HG03025 (cell line): Measurements from ENCODE around the gene EIF4EBP3.

ENCODE experiments used
- ATAC-seq: cut with Tn5 transposase; IDR thresholded peaks from one replicate; pipeline ENCODE4 v1.9.1; 2021; ENCODE audit warnings: mild to moderate bottlenecking, moderate library complexity; ENCODE audit not compliant: unreplicated experiment, low FRiP score

EIF4EBP3 gene

DNA sequence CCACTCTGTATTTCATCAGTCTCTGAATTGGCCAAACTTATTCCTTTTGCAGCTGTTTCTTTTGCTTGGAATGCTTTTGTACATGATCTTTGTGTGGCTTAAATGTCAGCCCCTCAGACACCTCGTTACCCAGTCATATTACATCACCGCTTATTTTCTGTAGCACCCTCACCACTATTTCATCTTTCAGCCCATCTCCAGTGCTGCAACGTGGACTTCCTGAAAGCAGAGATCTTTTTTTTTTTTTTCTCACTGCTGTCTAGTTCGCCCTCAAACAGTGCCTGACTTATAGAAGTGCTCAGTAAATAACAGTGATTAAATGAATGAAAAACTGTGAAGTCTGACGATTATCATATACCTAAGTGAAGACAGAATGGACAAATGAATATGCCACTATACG, 9.0 kb downstream of the EIF4EBP3 start:
- no peak for ATAC-seq

DNA sequence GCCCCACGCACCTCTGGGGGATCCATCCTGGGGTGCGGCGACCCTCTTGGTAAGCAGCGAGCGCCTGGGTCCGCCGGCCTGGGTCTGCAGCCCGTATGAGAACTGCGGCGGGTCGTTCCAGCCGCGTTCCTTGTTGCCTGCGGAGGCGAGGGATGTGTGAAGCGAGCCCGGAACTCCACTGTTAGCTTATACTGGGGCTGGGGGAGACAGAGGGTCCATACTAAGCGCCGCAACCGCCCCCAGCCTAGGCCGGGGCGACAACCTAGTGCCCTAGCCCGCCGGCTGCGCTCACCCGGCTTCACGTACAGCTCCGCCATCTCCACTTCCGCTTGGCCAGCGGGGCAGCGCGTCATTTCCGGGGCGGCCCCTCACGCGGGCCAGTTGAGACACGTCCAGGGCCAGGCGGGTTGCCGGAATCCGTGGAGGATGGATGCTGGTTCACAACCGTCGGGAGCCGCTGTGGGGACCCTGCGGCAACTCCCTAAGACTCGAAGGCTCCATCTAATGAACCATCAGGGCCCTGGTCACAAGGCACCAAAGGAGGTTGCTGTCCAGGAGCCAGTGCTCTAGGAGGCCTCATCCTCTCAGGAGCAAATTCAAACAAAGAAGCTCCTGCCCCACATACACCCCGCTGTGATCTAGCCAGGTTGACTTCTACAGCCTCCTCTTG, 9.8 kb downstream of the EIF4EBP3 start, which contains the start of gene SRA1:
SRA1 (minus strand) TSS at position 338 of the 670 bp plus-strand sequence; CDS start at position 317, 21 bp downstream.
- peak; percentile 94 for ATAC-seq

DNA sequence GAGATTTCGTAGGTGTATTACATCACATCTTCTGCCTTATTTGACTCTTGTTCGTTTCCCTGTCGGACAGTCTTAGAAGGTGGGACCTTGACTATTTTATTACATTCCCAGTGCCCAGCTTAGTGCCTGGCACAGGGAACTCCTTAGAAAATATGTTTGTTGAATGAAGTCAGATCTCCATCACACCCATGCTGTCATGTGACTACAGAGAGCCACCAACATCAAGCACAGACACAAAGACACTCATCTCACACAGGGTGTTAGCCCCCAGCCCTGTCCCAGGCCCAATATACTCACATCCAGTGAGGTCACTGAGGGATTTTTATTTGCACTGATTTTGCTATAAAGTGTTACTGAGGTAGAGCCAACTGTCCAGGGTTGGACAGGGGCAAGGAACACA, 10.5 kb downstream of the EIF4EBP3 start:
- no peak for ATAC-seq

DNA sequence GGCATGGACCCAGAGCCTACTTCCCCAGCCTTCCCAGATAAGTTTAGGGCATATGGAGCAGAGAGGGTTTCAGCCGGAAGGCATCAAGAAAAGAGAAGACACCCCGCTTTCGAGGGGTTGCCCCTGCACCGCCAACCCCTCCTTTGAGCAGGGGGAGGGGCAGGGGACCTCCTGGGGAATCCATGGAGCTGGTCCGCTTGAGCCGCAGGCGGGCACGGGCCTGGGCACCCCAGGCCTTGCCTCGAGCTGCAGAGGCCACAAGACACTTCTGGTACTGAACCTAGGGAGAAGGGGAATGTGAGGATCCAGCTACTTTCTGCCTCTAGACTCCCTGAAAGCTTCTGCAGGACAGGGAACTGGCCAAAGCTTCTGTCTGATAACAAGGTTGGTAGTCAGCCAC, 11.1 kb downstream of the EIF4EBP3 start:
- no peak for ATAC-seq

DNA sequence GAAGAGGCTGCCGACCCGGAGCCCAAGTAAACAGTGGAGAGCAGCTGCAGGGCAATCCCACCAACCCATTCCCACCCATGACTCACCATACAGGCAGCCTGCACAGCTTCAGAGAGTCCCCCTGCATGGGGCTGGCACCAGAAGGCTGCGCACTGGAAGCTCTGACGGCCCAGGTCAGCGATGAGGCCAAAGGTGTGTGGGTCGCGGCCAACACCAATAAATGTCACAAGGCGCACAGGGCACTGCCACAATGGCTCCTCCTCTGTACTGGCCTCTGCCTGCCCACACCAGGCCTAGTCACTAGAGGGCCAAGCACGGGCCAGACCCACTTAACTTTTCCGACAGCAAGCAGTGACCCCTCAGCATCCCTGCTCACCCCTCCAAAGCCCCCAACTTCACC, 12.8 kb downstream of the EIF4EBP3 start:
- ATAC-seq, result no peak

DNA sequence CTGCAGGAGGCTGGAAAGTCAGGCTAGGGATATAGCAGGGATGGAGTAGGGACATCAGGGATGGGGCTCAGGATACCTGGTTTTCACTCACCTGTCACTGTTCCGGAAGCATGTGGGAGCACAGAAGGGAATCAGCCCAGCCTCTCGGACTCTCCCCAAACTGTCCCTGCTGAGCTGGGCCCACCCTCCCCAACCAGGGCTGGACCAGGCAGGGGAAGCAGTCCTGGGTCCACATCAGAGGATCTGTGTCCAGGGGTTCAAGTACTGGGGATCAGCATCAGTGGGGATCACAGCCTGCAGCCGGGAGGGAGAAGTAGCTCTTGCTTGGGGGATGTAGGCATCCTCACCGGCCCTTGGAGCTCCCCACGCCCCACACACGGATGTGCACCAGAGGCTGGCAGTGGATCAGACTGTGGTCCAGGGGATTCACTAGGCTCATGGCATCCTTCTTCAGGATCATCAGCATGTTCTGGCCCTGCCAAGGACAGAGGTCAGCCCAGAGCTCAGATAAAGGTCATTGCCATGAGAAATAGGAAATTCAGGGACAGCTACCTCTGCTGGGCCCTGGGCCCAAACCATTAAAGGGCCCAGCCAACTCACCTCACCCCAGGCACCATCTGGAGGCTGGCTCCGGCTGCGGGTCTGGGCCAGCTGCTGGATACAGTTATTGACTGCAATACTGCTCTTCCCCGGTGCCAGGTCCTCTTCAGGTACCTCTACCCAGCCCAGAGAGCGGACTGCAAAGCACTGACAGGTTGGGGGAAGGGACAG, 14.5 kb downstream of the EIF4EBP3 start:
- no peak for ATAC-seq

DNA sequence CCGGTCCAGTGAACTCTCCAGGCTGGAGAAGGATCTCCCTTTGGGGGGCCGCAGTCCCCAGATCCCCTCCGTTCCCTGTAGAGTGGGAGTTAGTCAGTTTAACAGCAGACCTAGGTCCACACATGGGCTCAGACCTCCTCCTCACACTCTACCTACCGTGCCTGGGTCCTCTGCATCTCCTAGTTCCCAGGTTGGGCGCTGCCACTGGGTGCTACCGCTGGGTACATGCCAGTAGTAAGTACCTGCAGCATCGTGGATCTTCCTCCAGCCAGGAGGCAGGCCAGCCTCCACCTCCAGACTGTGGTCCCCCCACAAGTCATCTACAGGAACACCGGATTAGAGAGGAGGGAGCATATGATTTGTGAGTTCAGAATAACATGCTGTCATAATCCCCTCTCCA, 16.1 kb downstream of the EIF4EBP3 start:
- ATAC-seq, result no peak

DNA sequence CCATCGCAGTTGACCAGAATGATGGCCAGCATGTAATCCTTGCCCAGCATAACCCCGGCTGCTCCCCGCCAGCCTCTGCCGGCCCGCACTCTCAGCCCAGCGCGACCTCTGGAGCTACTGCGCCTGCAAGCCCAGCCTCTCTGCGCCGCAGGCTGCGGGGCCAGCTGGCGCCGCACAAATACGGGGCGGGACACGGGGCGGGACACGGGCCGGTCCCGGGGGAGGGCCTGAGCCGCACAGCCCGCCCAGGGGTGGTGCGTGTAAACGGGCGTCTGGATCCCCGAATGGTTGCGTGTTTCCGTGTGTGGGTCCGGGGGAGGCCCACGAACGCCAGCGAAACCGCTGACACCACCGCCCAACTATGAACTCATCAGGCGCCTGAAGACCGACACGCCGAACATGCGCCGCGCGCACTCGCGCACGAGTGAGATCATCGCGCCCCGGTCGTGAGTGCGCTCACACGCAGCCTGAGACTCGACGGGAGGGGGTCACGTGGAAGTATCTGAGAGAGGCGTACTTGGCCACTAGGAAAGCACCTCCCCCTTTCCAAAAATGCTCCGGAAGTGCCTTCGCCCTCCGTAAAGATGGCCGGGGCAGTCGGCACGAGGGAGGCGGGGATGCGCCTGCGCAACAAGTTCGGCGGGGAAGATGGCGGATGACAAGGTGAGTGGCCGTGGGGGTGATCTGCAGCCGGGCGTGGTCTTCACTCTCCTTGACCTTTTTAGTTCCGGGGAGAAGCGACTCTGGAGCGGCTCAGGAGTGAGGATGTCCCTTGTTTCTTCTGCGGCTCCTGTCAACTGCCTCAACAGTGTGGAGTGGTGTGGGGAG, 16.9 kb downstream of the EIF4EBP3 start, which contains the start of the genes APBB3 and SLC35A4:
APBB3 (minus strand) TSS at position 403 of the 828 bp plus-strand sequence; CDS start at position 50, 353 bp downstream.
SLC35A4 (plus strand) TSS at position 633 of the 828 bp plus-strand sequence. CDS start 2,342 bp downstream, outside the sequence.
- peak; percentile 84 for ATAC-seq

DNA sequence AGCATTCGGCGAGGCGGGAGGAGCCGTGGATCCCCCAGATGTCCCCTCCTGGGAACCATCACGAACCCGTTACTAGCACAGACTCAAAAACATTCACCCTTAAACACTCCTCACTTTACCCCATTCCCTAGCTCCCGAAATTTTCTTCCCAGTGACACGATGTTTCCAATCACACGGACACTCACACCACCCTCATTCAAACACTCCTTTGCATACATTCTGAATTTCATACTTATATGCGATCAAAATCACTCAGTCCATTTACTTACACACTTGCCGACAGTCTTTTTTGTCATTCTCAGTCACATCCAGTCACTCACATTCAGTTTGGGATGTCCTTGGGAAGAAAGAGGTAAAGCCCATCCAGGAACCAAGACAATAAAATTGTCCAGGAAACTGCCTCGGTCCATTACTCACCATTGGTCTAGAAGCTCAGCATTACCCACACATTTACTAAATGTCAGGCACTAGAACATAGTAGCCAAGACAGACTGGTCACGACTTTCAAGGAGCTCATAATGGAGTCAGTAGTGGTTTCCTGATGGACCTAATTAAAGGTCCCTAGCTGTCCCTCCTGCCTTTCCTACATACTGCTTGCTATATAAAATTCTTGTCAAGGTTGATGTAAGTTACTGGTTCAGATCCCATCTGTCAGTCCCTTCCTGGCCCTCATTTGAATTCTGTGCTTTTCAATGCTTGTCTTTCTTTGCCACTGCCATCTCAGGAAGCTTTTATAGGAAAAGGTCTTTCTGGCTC, 17.7 kb downstream of the EIF4EBP3 start:
- no peak for ATAC-seq

DNA sequence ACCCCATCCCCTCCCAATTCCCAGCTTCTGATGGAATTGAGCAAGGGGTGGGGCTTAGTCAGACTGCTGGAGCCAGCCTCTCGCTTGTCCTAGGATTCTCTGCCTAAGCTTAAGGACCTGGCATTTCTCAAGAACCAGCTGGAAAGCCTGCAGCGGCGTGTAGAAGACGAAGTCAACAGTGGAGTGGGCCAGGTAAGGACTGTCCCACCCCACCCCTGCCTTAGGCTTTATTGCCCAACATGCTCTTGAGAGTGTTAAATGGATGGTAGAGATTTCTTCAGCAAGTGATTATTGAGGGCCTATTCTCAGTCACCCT, 18.3 kb downstream of the EIF4EBP3 start:
- no peak for ATAC-seq

DNA sequence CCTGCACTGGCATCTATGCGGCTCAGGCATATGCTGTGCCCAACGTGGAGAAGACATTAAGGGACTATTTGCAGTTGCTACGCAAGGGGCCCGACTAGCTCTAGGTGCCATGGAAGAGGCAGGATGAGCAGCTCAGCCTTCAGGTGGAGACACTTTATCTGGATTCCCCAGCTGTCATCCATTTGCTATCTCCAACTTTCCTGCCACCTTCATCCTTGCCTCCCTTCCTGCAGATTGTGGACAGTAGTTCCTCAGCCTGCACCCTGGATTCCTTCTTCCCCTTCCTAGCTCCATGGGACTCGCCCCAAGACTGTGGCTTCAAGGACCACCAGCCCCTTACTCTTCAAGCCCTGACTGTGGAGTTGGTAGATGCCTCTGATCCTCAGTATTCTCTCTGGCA, 19.2 kb downstream of the EIF4EBP3 start:
- no peak for ATAC-seq

DNA sequence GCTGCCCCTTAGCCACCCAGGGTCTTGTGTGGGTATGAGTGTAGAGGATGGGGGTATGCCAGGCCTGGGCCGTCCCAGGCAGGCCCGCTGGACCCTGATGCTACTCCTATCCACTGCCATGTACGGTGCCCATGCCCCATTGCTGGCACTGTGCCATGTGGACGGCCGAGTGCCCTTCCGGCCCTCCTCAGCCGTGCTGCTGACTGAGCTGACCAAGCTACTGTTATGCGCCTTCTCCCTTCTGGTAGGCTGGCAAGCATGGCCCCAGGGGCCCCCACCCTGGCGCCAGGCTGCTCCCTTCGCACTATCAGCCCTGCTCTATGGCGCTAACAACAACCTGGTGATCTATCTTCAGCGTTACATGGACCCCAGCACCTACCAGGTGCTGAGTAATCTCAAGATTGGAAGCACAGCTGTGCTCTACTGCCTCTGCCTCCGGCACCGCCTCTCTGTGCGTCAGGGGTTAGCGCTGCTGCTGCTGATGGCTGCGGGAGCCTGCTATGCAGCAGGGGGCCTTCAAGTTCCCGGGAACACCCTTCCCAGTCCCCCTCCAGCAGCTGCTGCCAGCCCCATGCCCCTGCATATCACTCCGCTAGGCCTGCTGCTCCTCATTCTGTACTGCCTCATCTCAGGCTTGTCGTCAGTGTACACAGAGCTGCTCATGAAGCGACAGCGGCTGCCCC, 19.8 kb downstream of the EIF4EBP3 start:
- no peak for ATAC-seq

DNA sequence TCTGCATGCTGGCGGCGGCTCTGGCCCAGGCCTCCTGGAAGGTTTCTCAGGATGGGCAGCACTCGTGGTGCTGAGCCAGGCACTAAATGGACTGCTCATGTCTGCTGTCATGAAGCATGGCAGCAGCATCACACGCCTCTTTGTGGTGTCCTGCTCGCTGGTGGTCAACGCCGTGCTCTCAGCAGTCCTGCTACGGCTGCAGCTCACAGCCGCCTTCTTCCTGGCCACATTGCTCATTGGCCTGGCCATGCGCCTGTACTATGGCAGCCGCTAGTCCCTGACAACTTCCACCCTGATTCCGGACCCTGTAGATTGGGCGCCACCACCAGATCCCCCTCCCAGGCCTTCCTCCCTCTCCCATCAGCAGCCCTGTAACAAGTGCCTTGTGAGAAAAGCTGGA, 20.4 kb downstream of the EIF4EBP3 start:
- ATAC-seq, result no peak

DNA sequence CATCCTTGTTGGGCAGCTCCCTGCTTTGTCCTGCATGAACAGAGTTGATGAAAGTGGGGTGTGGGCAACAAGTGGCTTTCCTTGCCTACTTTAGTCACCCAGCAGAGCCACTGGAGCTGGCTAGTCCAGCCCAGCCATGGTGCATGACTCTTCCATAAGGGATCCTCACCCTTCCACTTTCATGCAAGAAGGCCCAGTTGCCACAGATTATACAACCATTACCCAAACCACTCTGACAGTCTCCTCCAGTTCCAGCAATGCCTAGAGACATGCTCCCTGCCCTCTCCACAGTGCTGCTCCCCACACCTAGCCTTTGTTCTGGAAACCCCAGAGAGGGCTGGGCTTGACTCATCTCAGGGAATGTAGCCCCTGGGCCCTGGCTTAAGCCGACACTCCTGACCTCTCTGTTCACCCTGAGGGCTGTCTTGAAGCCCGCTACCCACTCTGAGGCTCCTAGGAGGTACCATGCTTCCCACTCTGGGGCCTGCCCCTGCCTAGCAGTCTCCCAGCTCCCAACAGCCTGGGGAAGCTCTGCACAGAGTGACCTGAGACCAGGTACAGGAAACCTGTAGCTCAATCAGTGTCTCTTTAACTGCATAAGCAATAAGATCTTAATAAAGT, 21.1 kb downstream of the EIF4EBP3 start:
- ATAC-seq, result no peak

DNA sequence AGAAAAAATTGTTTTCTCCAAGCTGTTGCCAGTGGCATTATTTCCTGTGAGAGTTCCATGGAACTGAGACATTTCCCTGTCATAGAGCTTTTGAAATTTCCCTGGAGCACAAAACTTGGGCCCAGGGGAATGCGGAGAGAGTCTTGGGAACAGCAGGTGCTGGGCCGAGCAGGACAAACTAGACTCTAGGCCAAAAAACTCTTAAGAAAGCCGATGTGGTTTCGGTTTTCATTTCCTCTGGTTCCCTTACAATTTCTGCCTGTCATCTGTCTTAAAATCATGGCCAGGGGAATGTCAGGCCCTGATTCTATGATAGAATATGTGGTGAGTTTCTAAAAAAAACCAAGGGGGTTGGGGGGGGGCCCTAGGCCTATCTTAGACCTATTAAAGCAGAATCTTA, 21.7 kb downstream of the EIF4EBP3 start:
- ATAC-seq, result no peak

DNA sequence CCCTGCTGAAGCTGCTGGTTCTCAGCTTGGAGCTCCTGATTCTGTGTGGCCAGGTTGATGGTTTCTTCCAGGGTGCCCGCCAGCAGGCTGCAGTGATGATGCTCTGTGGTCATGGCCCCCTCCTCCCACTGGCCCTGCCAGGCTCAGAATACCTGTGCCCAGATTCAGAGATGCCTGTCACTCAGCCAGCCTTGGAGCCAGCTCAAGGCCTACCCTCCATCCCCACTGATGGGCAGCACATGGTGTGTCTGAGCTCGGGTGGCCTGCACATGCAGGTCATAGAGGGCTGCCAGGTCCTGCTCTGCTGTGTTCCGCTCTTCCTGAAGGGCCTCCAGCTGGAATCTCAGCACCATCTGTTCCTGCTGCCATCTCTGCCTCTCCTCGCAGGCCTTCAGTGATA, 22.6 kb downstream of the EIF4EBP3 start:
- no peak for ATAC-seq

DNA sequence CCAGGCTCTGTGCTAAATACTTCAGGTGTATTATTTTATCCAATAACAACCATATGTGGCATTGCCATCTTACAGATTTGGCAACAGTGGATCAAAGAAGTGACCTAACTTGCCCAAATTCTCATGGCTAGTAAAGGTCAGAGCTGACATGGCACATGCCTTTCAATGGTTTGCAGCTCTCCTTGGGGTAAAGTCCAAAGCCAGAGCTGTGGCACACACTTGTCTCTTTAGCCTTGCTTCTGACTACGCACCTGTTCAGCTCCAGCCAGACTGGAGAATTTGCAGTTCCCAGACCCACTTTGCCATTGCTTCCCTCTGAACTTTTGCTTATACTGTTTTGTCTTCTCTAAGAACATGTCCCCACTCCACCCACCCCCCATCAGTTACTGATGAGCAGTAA, 23.0 kb downstream of the EIF4EBP3 start:
- ATAC-seq, result no peak

DNA sequence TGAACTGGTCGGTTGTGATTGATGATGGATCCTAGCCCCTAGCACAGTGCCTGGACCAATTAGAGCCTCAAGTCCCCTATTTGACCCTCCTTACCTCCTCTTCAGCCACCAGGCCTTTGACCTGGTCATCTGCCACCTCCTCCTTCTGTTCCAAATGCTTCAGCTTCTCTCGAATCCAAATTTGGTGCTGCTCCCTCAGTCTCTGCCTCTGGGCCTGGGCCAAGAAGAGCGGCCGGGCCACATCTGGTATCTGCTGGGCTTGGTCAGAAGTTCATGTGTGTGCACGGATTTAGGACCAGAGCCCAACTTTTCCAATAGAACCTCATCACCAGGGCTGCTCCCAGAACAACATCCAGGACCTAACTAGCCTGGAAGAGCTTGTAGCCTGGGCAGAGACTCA, 23.6 kb downstream of the EIF4EBP3 start:
- ATAC-seq, result no peak

DNA sequence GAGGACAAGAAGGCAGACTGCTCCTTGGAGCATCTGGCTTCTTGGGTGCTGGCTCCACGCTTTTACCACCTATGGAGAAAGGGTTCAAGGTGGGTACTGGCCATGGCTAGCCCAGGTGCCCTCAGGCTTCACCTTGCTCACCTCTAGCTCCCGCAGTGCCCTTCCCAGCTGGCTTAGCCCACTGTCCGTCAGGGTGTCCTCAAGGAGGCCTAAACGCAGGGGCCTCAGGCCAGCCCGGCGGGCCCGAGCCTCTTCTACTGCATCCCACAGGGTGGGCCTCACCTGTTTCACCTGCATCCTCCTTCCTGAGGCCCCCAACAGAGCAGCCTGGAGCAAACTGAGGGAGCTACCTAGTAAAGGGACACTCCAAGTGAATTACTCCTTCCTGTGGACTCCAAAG, 26.2 kb downstream of the EIF4EBP3 start:
- ATAC-seq, result no peak
